Fibroblast of skin of right quadriceps (primary cell): ENCODE data around the gene CACNB3.

Source experiments
- DNase-seq: peaks from one replicate; pipeline ENCODE4 v3.0.0-alpha.2; 2013

CACNB3 gene

GRCh38 chr12:48817873-48818830 lies at the start of gene CACNB3:
CACNB3 (plus strand) TSS chr12:48818496; CDS start chr12:48818930, 434 bp downstream.
- DNase-seq: peak; percentile 63

DNA sequence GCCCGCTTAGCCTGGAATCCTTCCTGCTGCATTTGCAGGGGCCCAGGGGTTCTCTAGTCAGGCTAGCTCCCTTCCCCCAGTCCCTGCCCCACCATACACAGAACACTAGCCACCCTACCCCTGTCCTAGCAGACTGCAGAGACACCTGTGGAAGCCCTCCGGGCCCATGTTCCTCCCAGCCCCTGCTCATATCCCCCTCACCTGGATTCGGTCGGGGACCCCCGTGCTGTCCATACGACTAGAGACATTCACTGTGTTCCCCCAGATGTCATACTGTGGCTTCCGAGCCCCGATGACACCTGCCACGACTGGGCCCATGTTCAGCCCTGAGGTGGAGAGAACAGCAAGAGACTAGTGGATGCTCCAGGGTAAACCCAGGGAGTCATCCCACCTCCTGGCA lies 49.6 kb upstream of the CACNB3 start:
- no peak for DNase-seq

GRCh38 chr12:48770756-48771155 lies 47.5 kb upstream of the CACNB3 start:
- DNase-seq: no peak

DNA sequence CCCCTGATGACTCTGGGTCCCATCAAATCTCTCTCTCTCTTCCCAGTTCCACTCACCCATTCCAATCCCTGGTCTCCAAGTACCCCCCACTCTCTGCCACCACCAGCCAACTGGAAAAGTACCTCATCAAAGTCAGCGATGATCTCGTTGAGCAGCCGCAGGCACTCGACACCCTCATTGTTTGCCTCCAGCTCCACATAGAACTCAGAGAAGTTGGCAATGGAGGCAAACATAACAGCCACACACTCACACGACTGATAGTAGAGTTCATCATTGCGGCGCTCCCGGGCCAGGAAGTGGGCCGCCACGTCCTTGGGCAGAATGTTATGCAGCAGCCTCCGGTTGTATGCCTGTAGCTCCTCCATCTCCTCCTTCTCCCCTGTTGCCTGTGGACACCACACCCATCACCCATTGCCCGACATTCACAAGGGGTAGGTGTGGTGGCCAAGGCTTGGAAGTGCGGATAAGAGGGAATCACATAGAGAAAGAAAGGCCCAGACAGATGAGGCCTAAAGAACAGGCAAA lies 46.6 kb upstream of the CACNB3 start:
- no peak for DNase-seq

- no peak for DNase-seq
Observed at GRCh38 chr12:48773686-48774085, 44.6 kb upstream of the CACNB3 start.

GRCh38 chr12:48774516-48774915 lies 43.8 kb upstream of the CACNB3 start:
- no peak for DNase-seq

- DNase-seq: no peak
Observed at GRCh38 chr12:48775299-48775698, 43.0 kb upstream of the CACNB3 start.

DNA sequence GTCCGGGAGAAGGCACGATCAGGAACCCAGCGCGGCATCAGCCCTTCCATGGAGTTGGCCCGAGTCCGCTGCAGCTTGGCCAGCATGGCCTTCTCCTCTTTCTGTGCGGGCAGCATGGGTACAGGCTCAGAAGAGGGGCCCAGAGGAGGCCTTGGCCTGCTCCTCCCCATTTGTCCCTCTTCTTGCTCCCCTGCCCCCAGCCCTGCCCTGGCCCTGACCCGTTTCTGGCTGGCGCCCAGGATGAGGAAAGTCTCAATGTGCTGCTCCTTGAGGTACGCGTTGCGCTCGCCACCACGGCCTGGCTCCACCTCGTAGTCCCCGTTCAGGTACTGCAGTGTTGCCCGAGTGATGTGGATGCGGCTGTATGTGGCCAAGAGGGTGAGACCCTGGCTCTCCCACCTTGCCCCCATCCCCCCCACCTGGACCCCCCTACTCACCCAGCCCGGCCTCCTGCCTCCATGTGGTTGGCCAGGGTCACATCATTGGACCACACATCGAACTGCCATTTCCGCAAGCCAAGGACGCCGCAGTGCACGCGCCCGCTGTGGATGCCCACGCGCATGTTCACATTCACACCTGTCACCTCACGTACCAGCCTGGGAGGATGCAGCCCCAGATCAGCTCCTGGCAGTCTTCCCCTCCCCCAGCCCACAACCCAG lies 42.2 kb upstream of the CACNB3 start:
- no peak for DNase-seq

- no peak for DNase-seq
Observed at GRCh38 chr12:48776956-48777355, 41.3 kb upstream of the CACNB3 start.

- no peak for DNase-seq
Observed at GRCh38 chr12:48777501-48778400, 40.5 kb upstream of the CACNB3 start.

GRCh38 chr12:48779869-48780268 lies 38.4 kb upstream of the CACNB3 start:
- DNase-seq: peak; percentile 97

DNA sequence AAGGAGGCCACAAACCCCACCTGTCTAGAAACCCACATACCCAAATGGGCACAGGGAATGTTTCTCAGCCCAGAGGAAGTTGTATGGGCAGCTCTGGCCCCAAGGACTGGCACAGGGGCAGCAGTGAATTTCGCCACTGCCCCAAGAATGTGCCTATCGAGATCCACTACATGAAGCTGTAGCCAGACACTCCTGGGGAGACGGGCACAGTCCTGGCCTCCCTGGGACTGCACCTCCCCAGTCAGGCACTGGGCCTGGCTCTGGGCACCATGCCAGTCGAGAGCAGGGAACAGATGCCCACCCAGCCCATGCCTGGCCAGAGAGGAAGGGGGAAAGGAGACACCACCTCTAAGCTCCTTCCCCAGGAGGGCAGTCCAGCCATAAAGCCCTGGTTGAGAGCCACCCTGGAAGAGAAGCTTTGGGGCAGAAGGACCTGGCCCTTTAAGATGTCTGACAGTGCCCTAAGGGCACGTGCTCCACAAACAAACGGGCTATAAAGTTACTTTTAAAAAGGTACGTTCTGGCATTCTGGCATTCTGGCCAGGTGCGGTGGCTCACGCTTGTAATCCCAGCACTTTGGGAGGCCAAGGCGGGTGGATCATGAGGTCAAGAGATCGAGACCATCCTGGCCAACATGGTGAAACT lies 37.8 kb upstream of the CACNB3 start:
- DNase-seq: no peak

- DNase-seq: no peak
Observed at GRCh38 chr12:48781750-48782456, 36.4 kb upstream of the CACNB3 start.

GRCh38 chr12:48782457-48783395 lies 35.6 kb upstream of the CACNB3 start:
- DNase-seq: no peak

DNA sequence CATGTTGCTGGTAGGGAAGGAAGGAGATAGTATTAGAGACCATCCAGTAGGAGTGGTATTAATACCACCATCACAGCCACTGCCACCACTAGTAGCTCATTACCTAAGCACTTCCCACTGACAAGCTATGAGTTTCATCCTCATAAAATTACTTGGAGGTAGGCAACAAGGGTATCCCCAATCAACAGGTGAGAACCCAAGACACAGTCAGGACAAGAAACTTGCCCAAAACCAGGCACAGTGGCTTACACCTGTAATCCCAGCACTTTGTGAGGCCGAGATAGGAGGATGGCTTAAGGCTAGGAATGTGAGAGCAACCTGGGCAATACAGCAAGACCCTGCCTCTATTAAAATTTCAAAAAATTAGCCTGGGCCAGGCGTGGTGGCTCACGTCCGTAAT lies 34.9 kb upstream of the CACNB3 start:
- DNase-seq: no peak

DNA sequence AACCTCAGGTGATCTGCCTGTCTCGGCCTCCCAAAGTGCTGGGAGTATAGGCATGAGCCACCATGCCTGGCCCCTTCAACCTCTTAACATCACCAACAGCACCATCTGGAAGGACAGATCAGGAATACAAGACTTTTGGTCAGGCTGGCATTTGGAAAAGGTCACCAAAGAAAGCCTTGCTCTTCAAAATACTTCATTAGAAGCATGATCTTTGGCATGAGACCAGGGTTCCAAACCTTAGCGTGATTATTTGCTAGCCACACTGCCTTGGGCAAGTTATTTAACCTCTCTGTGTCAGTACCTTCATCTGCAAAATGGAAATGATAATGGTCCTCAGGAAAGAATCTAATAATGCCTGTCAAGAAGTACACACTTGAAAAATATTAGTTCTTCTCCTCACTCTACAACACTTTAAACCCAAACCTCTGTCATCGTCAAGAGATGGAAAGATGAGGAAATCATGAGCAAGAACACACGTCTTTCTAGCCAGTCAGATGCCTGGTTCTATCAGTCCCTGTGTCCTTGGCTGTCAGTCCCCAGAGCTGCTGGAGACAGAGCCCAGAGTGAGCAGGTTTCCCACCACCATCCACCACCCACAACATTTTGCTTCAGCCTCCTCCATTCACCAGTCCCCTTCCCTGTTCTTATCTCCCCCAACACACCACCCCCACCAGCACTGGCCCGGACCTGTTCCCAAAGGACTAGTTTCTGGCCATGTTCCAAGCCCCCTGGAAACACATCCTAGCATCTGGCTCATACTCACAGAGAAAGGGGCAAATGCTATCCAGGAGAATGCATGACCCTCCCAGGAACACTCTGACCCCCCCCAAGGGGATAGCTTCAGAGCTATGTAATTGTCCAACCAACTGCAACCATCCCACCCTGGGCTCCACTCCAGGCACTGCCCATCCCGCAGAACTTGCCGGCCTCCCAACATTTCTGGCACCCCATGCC lies 31.4 kb upstream of the CACNB3 start:
- DNase-seq: no peak

DNA sequence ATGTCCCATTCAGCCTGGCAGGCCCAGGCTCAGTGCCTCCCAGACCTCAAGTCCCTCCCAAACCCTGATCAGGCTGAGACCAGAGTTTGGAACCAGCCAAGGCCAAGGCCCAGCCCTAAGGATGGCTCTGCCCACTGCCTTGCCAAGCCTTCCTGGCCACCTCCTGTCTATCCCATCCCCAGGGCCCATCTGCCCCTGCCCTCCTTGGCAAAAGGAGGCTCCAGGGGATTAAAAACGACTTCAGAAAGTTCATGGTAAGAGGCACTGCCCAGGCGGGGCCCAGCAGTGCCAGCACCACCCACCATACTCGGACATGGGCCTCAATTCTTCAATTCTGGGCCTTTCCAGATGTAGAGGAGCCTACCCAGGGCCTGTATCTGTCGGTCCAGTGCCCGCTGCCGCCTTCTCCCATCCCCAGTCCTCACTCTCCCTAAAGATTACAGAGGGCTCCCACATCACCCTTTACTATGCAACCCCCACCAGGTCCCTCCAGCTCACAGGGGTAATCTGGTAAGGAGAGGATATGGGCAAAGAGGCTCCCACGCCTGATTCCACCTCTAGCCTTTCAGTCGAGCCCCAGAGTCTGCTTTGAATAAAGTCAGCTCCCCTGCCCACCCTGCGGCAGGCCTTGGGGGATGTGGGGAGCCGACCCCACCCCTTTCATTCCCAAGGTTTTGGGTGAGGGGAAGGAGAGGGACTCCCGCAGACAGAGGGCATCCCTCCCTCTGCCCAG lies 30.3 kb upstream of the CACNB3 start:
- no peak for DNase-seq

DNA sequence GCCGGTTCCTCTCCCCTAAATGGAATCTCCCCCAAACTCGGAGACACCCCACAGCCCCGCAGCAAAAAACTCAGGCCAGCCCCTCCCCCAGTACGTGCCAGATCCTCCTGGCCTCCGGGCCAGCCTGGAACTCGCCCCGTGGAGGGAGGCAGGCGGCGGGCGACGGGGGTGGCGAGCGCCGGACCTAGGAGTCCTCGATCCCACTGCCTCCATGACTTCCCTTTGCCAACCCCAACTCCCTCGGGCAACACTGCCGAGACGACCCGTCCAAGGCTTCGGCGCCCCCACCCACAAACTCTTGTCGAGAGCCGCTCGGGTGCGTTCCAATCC lies 29.8 kb upstream of the CACNB3 start:
- no peak for DNase-seq
